Measurements from ENCODE around the gene DUS2. TPM values are rescaled to one million over a fixed set of nuclear protein-coding genes. Genes with fewer than 3 reads are reported as not detected.
"Not testable (repeated sequence)": the region's sequence is repeated elsewhere in the genome, so short reads cannot be mapped to it uniquely, and the experiment has no call there.

Gene DUS2
- total RNA-seq, 1 donor from 2014 or later, result 16.4 TPM

DNA sequence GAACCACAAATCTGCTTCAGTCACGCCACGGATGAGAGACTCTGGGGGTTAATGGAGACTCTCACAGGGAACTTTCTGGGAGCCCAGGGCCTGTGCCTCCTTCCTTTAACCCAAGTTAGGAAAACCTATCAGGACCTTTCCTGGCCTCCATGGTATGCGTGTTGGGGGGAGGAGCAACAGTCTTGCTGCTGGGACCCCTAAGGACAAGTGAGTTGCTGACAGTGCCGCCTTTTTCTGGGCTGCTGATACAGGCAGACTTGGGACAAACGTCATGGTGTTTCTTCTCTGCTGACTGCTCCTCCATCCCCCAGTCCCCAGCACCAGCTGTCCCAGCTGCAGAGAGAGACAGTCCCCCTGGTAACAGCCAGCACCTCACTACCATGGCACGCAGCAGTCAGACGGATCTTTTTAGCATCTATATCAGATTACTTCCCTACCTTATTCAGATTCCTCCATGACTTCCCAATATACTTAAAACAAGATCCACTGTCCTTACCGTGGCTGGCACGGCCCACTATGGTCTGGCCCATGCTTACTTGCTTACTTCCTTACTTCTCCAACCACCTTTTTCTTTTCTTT, 13.8 kb upstream of the DUS2 start:
- TF ChIP-seq, protein P1, sequence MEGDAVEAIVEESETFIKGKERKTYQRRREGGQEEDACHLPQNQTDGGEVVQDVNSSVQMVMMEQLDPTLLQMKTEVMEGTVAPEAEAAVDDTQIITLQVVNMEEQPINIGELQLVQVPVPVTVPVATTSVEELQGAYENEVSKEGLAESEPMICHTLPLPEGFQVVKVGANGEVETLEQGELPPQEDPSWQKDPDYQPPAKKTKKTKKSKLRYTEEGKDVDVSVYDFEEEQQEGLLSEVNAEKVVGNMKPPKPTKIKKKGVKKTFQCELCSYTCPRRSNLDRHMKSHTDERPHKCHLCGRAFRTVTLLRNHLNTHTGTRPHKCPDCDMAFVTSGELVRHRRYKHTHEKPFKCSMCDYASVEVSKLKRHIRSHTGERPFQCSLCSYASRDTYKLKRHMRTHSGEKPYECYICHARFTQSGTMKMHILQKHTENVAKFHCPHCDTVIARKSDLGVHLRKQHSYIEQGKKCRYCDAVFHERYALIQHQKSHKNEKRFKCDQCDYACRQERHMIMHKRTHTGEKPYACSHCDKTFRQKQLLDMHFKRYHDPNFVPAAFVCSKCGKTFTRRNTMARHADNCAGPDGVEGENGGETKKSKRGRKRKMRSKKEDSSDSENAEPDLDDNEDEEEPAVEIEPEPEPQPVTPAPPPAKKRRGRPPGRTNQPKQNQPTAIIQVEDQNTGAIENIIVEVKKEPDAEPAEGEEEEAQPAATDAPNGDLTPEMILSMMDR (IDR thresholded peaks at IDR 0.05; ENCODE audit: unreplicated experiment), result no peak
- Mint-ChIP-seq H3K4me3 (ENCODE audit: unreplicated experiment) (no peak overlapping the region), H3K9me3 (ENCODE audit: unreplicated experiment) (no peaks in the 10 kb centered on the region), H3K36me3 (ENCODE audit: low read depth, unreplicated experiment) (no peaks in the 10 kb centered on the region), H3K27ac (ENCODE audit: unreplicated experiment) (no peak overlapping the region), H3K4me1 (ENCODE audit: unreplicated experiment) (peaks cover 20% of the 10 kb centered on the region), H3K27me3 (ENCODE audit: unreplicated experiment) (peaks cover 2% of the 10 kb centered on the region)
- no peak for DNase-seq (ENCODE audit: low spot score)

GRCh38 chr16:68009872-68010271, 13.2 kb upstream of the DUS2 start:
- H3K27ac Mint-ChIP-seq (ENCODE audit: unreplicated experiment); DNase-seq (ENCODE audit: low spot score); H3K4me3 Mint-ChIP-seq (ENCODE audit: unreplicated experiment); H3K9me3 Mint-ChIP-seq (ENCODE audit: unreplicated experiment); H3K27me3 Mint-ChIP-seq (ENCODE audit: unreplicated experiment); H3K36me3 Mint-ChIP-seq (ENCODE audit: low read depth, unreplicated experiment): not testable (repeated sequence)
- peaks cover 20% of the 10 kb centered on the region for H3K4me1 Mint-ChIP-seq (ENCODE audit: unreplicated experiment)

- TF ChIP-seq, protein P1 (IDR thresholded peaks at IDR 0.05; ENCODE audit: unreplicated experiment), result no peak
- DNase-seq (ENCODE audit: low spot score), result no peak
- H3K4me1 Mint-ChIP-seq (ENCODE audit: unreplicated experiment), result peaks cover 10% of the 10 kb centered on the region
- H3K27ac Mint-ChIP-seq (ENCODE audit: unreplicated experiment), result peak overlapping the region; percentile 48
- no peaks in the 10 kb centered on the region for H3K36me3 Mint-ChIP-seq (ENCODE audit: low read depth, unreplicated experiment)
- H3K9me3 Mint-ChIP-seq (ENCODE audit: unreplicated experiment), result no peaks in the 10 kb centered on the region
- no peak overlapping the region for H3K4me3 Mint-ChIP-seq (ENCODE audit: unreplicated experiment)
- H3K27me3 Mint-ChIP-seq (ENCODE audit: unreplicated experiment), result peaks cover 4% of the 10 kb centered on the region
Measured at GRCh38 chr16:68013440-68013839, 9.6 kb upstream of the DUS2 start.

DNA sequence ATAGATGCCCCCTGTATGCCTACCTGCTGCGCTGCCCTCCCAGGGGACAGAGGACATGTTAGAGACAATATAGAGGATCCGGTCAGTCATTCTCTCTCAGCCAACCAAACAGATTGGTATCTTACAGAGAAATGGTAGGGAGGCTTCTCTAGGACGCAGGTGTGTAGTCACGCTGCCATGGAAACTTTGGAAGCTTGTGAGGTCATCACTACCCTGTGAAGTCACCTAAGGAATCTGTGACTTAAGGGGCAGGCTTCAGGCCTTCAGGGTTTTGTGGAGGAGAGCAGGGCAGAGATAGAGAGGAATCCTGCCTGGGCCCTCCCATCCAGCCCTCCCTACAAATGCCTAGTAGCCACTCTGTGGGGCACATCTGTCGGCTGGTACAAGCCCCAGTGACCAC, 7.4 kb upstream of the DUS2 start, which contains the start of gene DPEP2NB:
Gene DPEP2NB, minus strand, starts transcription at position 231 of the 400 bp plus-strand sequence. Its CDS starts 141 bp downstream, at position 90.
- no peaks in the 10 kb centered on the region for H3K9me3 Mint-ChIP-seq (ENCODE audit: unreplicated experiment)
- H3K4me3 Mint-ChIP-seq (ENCODE audit: unreplicated experiment), result no peak within 1 kb of the TSS
- peaks cover 4% of the 10 kb centered on the region for H3K27me3 Mint-ChIP-seq (ENCODE audit: unreplicated experiment)
- TF ChIP-seq, protein P1 (IDR thresholded peaks at IDR 0.05; ENCODE audit: unreplicated experiment), result no peak
- no peaks in the 10 kb centered on the region for H3K36me3 Mint-ChIP-seq (ENCODE audit: low read depth, unreplicated experiment)
- H3K4me1 Mint-ChIP-seq (ENCODE audit: unreplicated experiment), result peaks cover 7% of the 10 kb centered on the region
- no peak for DNase-seq (ENCODE audit: low spot score)
- peak within 1 kb of the TSS; percentile 42 for H3K27ac Mint-ChIP-seq (ENCODE audit: unreplicated experiment)

DNA sequence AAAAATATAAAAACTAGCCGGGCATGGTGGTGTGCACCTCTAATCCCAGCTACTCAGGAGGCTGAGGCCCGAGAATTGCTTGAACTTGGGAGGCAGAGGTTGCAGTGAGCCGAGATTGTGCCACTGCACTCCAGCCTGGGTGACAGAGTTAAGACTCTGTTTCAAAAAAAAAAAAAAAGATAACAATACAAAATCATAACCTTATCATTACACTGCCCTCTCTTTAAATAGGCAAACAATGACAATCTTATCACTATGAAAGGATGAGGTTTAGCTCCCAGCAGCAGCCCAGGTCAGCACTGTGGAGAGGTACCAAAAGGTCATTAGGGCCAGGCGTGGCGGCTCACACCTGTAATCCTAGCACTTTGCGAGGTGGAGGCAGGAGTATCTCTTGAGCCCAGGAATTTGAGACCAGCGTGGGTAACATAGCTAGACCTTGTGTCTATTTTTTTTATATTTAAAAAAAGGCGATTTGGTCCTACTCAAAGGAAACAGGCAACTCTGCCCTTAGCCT, 3.9 kb upstream of the DUS2 start:
- no peaks in the 10 kb centered on the region for H3K9me3 Mint-ChIP-seq (ENCODE audit: unreplicated experiment)
- no peak overlapping the region for H3K27ac Mint-ChIP-seq (ENCODE audit: unreplicated experiment)
- TF ChIP-seq, protein P1 (IDR thresholded peaks at IDR 0.05; ENCODE audit: unreplicated experiment), result no peak
- peaks cover 14% of the 10 kb centered on the region for H3K4me1 Mint-ChIP-seq (ENCODE audit: unreplicated experiment)
- no peak for DNase-seq (ENCODE audit: low spot score)
- no peak overlapping the region for H3K4me3 Mint-ChIP-seq (ENCODE audit: unreplicated experiment)
- peaks cover 4% of the 10 kb centered on the region for H3K27me3 Mint-ChIP-seq (ENCODE audit: unreplicated experiment)
- H3K36me3 Mint-ChIP-seq (ENCODE audit: low read depth, unreplicated experiment), result no peaks in the 10 kb centered on the region

Data from endothelial cell (in vitro differentiated cells).